ENCODE results near the gene ACP2.

DNA sequence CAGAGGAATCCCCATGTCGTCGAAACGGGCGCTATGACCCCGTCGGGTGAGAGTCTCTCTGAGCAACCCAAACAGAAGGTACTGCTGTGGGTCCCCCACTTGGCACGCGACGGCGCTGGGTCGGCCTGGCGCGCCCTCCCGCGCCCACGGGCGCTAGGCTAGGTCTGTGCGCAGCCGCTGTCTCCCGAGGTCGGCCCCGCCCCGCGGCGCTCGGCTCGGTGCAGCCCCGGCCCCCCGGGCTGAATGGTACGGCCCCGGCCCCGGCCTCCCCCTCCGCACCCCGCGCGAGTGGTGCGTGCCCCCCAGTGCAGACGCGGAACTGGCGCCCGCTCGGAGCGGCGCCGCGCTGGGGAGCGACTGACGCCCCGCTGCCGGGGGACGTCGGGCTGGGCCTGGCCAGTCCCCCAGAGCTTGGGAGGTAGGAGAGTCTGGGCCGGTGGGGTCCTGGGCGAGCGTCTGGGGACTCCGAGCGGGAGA, 21.3 kb upstream of the ACP2 start, which contains the start of gene MADD:
- TF ChIP-seq POLR2A (IDR thresholded peaks at IDR 0.05; ENCODE audit: extremely low read depth, insufficient read length): peak; percentile 86
- TF ChIP-seq, protein P1, sequence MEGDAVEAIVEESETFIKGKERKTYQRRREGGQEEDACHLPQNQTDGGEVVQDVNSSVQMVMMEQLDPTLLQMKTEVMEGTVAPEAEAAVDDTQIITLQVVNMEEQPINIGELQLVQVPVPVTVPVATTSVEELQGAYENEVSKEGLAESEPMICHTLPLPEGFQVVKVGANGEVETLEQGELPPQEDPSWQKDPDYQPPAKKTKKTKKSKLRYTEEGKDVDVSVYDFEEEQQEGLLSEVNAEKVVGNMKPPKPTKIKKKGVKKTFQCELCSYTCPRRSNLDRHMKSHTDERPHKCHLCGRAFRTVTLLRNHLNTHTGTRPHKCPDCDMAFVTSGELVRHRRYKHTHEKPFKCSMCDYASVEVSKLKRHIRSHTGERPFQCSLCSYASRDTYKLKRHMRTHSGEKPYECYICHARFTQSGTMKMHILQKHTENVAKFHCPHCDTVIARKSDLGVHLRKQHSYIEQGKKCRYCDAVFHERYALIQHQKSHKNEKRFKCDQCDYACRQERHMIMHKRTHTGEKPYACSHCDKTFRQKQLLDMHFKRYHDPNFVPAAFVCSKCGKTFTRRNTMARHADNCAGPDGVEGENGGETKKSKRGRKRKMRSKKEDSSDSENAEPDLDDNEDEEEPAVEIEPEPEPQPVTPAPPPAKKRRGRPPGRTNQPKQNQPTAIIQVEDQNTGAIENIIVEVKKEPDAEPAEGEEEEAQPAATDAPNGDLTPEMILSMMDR (IDR thresholded peaks at IDR 0.05; ENCODE audit: low read depth, low read length): no peak

All from NB4 (cell line).